Measurements from ENCODE around the gene GJA10. TPM values are rescaled to one million over a fixed set of nuclear protein-coding genes. Genes with fewer than 3 reads are reported as not detected.

The GJA10 gene
- total and polyA plus RNA-seq, 12 donors, result not detected

DNA sequence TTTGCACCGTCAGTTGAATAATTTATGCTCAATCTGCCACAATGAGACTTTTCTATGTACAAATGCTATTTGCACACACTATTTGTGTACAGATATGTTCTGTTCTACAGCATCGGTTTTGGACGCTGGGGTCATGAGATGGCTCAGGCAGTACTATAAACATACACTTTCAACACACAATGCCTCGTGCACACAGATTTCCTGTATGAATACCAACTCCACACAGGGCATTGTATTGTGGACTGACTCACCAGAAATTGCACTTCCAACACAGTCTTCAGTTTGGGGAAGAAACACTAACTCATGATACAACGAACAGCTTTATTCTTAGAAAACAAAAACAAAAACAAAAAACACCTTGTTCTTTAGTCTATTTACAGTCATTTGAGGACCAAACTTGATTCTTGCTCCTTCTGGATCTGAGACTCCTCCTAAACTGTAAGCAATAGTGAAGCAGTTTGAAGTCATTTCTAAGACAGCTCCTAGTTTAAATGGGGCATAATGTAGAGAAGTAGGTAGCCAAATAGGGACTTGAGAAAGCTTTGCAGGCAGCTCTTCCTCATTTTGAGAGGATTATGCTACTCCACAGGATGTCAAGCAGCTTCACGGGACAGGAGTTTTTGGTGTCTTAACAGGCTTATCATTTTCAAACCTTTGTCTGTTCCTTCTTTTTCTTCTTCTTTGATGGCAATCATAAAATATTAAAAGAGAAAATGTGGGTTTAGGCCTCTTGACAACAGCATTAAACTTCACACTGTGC lies 33.7 kb downstream of the GJA10 start:
- Histone ChIP-seq H3K4me3 (no peak overlapping the region), H3K27ac (no peak overlapping the region), H3K4me1 (replicated peaks in 1 of 2) (no peaks in the 10 kb centered on the region), H3K27me3 (no peaks in the 10 kb centered on the region), H3K36me3 (replicated peaks in 1 of 2) (no peaks in the 10 kb centered on the region), H3K9me3 (replicated peaks in 1 of 3) (no peaks in the 10 kb centered on the region)
- 60 to 67% (median 65%) methylated on average over 6 of the region's 6 CpGs for WGBS, 4 donors
- TF ChIP-seq POLR2A (IDR thresholded peaks at IDR 0.05), result no peak
- TF ChIP-seq, protein P1, sequence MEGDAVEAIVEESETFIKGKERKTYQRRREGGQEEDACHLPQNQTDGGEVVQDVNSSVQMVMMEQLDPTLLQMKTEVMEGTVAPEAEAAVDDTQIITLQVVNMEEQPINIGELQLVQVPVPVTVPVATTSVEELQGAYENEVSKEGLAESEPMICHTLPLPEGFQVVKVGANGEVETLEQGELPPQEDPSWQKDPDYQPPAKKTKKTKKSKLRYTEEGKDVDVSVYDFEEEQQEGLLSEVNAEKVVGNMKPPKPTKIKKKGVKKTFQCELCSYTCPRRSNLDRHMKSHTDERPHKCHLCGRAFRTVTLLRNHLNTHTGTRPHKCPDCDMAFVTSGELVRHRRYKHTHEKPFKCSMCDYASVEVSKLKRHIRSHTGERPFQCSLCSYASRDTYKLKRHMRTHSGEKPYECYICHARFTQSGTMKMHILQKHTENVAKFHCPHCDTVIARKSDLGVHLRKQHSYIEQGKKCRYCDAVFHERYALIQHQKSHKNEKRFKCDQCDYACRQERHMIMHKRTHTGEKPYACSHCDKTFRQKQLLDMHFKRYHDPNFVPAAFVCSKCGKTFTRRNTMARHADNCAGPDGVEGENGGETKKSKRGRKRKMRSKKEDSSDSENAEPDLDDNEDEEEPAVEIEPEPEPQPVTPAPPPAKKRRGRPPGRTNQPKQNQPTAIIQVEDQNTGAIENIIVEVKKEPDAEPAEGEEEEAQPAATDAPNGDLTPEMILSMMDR (IDR thresholded peaks at IDR 0.05), result no peak
- intact Hi-C loops (cut with DNase I), result no loop called here
- no peak for DNase-seq

DNA sequence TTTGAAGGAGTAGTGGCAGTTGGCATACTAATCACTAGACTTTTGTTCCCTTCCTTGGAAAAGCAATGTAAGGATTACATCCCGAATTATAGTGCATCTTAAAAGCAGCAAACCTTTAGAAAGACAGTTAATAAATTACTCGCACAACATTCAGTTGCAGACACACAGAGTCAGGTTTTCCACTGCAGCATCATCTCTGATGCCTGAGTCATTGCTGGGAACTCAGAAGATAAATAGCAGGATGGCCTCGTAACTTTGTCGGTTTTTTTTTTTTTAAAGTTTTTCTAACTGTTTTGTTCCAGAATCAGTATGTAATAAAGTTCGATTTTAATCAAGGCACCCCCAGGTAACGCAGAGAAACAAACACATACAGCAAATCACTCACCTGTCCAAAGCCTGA lies 34.3 kb downstream of the GJA10 start:
- Histone ChIP-seq H3K27ac (no peak overlapping the region), H3K4me3 (no peak overlapping the region), H3K9me3 (replicated peaks in 1 of 3) (no peaks in the 10 kb centered on the region), H3K27me3 (no peaks in the 10 kb centered on the region), H3K36me3 (replicated peaks in 1 of 2) (no peaks in the 10 kb centered on the region), H3K4me1 (replicated peaks in 1 of 2) (no peaks in the 10 kb centered on the region)
- TF ChIP-seq POLR2A (IDR thresholded peaks at IDR 0.05), result no peak
- TF ChIP-seq, protein P1 (IDR thresholded peaks at IDR 0.05), result no peak
- intact Hi-C loops (cut with DNase I), result no loop called here
- WGBS, 4 donors, result 69 to 80% (median 75%) methylated on average over 6 of the region's 6 CpGs
- DNase-seq, result peak in 2 of 7 donors; percentile 22 to 58

DNA sequence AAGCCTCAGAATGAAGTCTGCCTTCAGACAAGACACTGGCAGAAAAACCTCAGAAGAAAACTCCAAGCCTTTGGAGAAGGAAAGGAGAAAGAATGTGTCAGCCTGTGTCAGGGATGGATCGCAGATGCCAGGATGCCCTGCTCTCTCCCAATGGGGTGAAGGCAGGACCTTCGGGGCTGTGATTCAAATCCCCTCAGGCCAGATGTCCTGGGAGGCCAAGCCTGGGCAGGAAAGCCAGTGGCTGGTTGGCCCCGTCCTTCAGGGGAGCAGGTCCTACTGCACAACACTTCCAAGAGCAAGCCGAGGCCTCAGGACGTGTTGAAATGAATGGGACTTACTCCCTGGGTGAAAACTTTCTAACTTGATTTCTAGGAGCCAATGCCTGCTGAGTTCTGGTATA lies 36.5 kb downstream of the GJA10 start:
- intact Hi-C loops (cut with DNase I), result no loop called here
- no peaks in the 10 kb centered on the region for H3K36me3 ChIP-seq (replicated peaks in 1 of 2)
- H3K9me3 ChIP-seq (replicated peaks in 1 of 3), result no peaks in the 10 kb centered on the region
- peak in 1 of 7 donors; percentile 24 for DNase-seq
- no peaks in the 10 kb centered on the region for H3K27me3 ChIP-seq
- no peak overlapping the region for H3K27ac ChIP-seq
- no peak for TF ChIP-seq POLR2A (IDR thresholded peaks at IDR 0.05)
- TF ChIP-seq, protein P1 (IDR thresholded peaks at IDR 0.05), result no peak
- 82 to 95% (median 92%) methylated on average over 5 of the region's 5 CpGs for WGBS, 4 donors
- no peak overlapping the region for H3K4me3 ChIP-seq
- no peaks in the 10 kb centered on the region for H3K4me1 ChIP-seq (replicated peaks in 1 of 2)

- no peaks in the 10 kb centered on the region for H3K27me3 ChIP-seq
- H3K27ac ChIP-seq, result no peak overlapping the region
- no peaks in the 10 kb centered on the region for H3K4me1 ChIP-seq (replicated peaks in 1 of 2)
- no peaks in the 10 kb centered on the region for H3K36me3 ChIP-seq (replicated peaks in 1 of 2)
- H3K4me3 ChIP-seq, result no peak overlapping the region
- no peak for TF ChIP-seq POLR2A (IDR thresholded peaks at IDR 0.05)
- TF ChIP-seq, protein P1 (IDR thresholded peaks at IDR 0.05), result no peak
- no peak for DNase-seq
- no peaks in the 10 kb centered on the region for H3K9me3 ChIP-seq (replicated peaks in 1 of 3)
- WGBS, 4 donors, result 89 to 95% (median 92%) methylated on average over 13 to 22 of the region's 22 CpGs
- intact Hi-C loops (cut with DNase I), result no loop called here
Measured at GRCh38 chr6:89932245-89932802, 38.1 kb downstream of the GJA10 start.
